BJ (cell line): Measurements from ENCODE around the gene PIAS1. TPM values are rescaled to one million over a fixed set of nuclear protein-coding genes. Genes with fewer than 3 reads are reported as not detected.

Experiments used
- CTCF ChIA-PET: fragments of 350-600 bp; formaldehyde crosslinking; extraction: SDS; loops from one replicate; lab custom pipeline; 2021; ENCODE audit warnings: antibody characterized with exemption, inconsistent platforms; lab: Yijun Ruan, JAX
- POLR2A ChIA-PET: fragments of 300-600 bp; sonication (Branson Sonifier 250); formaldehyde crosslinking; extraction: SDS; loops from one replicate; lab custom pipeline; 2021; ENCODE audit warnings: antibody characterized with exemption; lab: Charles Lee
- DNase-seq: peaks from one replicate; pipeline ENCODE4 v3.0.0-alpha.2; 2011; ENCODE audit warnings: low read depth
- H3K27me3 ChIP-seq: 2 replicates; pipeline ENCODE4 v1.6.0; 2011; ENCODE audit warnings: low read length; ENCODE audit not compliant: control insufficient read depth, insufficient read depth
- H3K36me3 ChIP-seq: 2 replicates; pipeline ENCODE4 v1.5.1; 2011; ENCODE audit warnings: low read length; ENCODE audit not compliant: control insufficient read depth, insufficient read depth
- H3K4me3 ChIP-seq: 2 replicates; pipeline ENCODE4 v1.5.1; 2011; ENCODE audit warnings: low read depth, mild to moderate bottlenecking, control low read depth, low read length
- polyA plus RNA-seq: library from polyadenylated mRNA; depleted of rRNA; stranded (reverse); fragments of >200 nt; gene quantifications from 2 replicates; pipeline ENCODE4 v1.2.3, GENCODE V29; 2011
- TF ChIP-seq, protein P1 (sequence below): IDR thresholded peaks from 2 replicates; pipeline ENCODE4 v1.5.1; 2011; ENCODE audit warnings: low read depth, mild to moderate bottlenecking, control low read depth, inconsistent platforms, low read length, moderate library complexity; ENCODE audit not compliant: insufficient read depth

Gene PIAS1
- polyA plus RNA-seq, 1 experiment: 37.4 TPM

DNA sequence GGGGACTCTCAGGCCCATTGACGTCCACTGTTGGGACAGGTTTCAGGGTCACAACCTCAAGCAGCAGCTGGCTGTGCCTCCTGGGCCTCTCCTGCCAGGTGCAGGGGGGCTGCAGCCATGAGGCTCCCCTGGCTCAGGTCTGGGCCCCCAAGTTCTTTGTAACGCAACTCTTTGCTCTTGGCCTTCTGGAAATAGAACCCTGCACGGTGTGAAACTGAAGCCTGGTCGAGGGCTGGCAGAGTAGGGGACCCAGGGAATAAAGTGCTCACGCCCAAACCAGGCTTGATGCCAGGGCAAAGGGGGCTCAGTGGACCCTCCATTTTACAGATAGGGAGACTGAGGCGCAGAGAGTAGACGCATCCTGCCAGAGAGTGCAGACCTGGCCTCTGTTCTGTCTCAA lies 150.2 kb downstream of the PIAS1 start:
- TF ChIP-seq, protein P1, sequence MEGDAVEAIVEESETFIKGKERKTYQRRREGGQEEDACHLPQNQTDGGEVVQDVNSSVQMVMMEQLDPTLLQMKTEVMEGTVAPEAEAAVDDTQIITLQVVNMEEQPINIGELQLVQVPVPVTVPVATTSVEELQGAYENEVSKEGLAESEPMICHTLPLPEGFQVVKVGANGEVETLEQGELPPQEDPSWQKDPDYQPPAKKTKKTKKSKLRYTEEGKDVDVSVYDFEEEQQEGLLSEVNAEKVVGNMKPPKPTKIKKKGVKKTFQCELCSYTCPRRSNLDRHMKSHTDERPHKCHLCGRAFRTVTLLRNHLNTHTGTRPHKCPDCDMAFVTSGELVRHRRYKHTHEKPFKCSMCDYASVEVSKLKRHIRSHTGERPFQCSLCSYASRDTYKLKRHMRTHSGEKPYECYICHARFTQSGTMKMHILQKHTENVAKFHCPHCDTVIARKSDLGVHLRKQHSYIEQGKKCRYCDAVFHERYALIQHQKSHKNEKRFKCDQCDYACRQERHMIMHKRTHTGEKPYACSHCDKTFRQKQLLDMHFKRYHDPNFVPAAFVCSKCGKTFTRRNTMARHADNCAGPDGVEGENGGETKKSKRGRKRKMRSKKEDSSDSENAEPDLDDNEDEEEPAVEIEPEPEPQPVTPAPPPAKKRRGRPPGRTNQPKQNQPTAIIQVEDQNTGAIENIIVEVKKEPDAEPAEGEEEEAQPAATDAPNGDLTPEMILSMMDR: no peak
- Histone ChIP-seq H3K36me3 (no peaks in the 10 kb centered on the region), H3K4me3 (no peak overlapping the region), H3K27me3 (no peaks in the 10 kb centered on the region)
- POLR2A ChIA-PET: no interaction called here
- CTCF ChIA-PET: interaction anchor here (1.1 kb wide), 1 partner anchor 12 kb away, joined by 3 read pairs; no protein-coding TSS in a partner anchor
- no peak for DNase-seq

DNA sequence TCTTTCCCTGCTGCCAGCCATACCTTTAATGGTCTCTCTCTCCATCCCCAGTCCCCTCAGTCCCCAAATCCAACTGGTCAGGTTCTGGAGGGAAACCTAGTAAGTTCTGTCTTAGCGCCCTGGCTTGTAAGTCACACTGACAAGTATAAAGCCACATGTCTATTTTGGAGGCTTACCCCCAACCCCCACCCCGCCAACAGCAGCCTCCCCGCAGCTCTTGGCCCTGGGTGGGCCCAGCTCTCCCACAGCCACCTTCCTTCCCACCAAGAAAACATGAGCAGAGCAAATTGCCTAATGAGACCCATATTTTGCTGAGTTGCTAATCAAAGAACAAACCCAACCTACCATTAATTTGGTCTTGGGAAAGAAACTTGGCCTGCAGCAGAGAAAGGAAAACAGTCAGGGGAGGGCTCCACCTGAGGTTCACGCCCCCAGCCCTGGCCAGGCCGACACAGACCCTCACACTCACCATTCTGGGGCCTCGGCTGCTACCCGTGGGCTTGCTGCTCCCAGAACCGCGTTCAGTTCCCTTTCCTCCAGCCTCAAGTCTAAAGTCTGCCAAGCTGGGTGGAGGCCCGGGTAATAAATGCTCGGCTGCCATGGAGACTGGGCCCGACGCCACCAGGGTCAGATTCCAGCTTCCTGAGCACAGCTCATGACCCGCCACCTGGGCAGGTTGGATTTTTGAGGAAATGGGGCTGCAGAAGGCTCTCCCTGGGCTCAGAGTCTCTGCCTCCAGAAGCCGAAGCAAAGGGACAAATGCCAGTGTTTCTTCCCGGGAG lies 150.9 kb downstream of the PIAS1 start, which contains the start of gene CALML4:
Gene CALML4, minus strand, starts transcription at position 557 of the 782 bp plus-strand sequence. Its CDS starts 85 bp downstream, at position 472.
- DNase-seq: no peak
- Histone ChIP-seq H3K36me3 (no peaks in the 10 kb centered on the region), H3K27me3 (no peaks in the 10 kb centered on the region), H3K4me3 (no peak within 1 kb of the TSS)
- ChIA-PET CTCF (interaction anchor here (1.4 kb wide), 1 partner anchor 341 kb away, joined by 3 read pairs; no protein-coding TSS in a partner anchor), POLR2A (interaction anchor here (0.6 kb wide), 1 partner anchor 487 kb away, joined by 3 read pairs; no protein-coding TSS in a partner anchor)
- TF ChIP-seq, protein P1: no peak

DNA sequence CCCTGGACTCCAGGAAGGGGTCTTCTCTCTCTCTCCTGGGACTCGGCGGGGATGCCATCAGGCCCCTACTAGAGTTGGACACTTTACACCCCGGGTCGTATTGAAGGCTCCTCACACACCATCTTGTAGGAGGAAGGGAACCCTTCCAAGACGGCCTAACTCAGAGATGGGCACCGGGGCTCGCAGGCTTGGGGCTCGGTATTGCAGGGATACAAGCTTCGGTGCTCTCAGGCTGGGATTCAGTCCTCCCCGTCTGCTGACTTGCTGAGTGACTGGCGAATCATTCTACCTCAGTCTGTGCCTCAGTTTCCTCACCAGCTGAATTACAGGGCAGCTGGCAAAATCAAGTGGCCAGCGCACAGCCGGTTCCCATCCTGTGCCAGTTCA lies 151.4 kb downstream of the PIAS1 start:
- Histone ChIP-seq H3K27me3 (no peaks in the 10 kb centered on the region), H3K4me3 (no peak overlapping the region), H3K36me3 (no peaks in the 10 kb centered on the region)
- TF ChIP-seq, protein P1: no peak
- CTCF ChIA-PET: interaction anchor here (1.4 kb wide), 1 partner anchor 342 kb away, joined by 3 read pairs; no protein-coding TSS in a partner anchor
- POLR2A ChIA-PET: no interaction called here
- no peak for DNase-seq

DNA sequence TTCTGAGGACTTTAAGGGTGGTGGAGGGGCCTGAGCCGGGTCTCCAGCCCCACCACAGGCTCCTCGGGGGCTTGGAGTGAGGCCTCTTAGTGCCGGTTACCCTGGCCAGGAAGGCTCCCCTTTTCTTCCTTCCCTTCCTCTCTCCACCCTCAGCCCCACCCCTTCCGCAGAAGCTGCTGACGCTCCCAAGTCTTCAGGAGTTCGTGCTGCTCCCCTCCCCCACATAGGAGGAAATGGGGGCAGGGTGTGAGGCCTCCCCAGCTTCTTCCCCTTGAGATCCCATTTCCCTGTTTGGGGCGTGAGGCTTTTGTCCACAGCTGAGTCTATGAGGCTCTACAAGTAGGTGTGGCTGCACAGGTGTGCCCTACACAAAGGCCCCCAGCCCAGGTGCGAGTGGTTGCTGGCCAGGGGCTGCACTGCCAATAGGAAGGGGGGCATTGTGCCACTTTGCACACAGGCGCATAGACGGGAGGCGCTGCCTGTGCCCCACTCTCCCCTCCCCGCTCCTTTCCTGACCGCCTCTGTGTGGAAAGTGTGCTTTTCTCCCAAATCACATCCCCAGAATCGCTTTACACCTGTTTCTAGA lies 151.9 kb downstream of the PIAS1 start:
- CTCF ChIA-PET: interaction anchor here (1.4 kb wide), 1 partner anchor 342 kb away, joined by 3 read pairs; no protein-coding TSS in a partner anchor
- POLR2A ChIA-PET: no interaction called here
- no peaks in the 10 kb centered on the region for H3K36me3 ChIP-seq
- TF ChIP-seq, protein P1: no peak
- no peak overlapping the region for H3K4me3 ChIP-seq
- DNase-seq: no peak
- H3K27me3 ChIP-seq: no peaks in the 10 kb centered on the region

DNA sequence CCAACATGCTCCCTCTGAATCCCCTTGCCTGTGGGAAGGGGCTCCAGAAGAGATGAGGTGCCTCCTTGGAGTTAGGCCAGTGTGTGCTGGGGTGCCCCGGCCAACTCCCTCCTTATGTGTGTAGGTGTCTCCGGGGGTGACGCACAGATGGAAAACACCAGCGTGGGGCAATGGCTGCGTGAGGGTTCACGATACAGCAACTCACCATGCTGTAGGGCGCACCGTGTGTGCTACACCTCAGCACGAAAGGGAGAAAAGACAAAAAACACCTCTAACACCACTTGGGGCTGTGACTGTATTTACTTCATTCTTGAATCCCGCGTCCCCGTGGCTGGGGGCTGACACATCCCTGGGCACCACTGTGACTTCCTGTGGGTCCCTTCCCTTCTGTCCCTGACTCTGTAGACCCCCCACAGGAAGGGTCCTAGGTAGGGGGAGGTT lies 152.6 kb downstream of the PIAS1 start:
- no peak overlapping the region for H3K4me3 ChIP-seq
- ChIA-PET POLR2A (no interaction called here), CTCF (no interaction called here)
- TF ChIP-seq, protein P1: no peak
- peaks cover 1% of the 10 kb centered on the region; the same call in 1 of the 2 replicates for H3K36me3 ChIP-seq
- no peaks in the 10 kb centered on the region for H3K27me3 ChIP-seq
- DNase-seq: no peak
